ENCODE measurements around the gene A1CF.

DNA sequence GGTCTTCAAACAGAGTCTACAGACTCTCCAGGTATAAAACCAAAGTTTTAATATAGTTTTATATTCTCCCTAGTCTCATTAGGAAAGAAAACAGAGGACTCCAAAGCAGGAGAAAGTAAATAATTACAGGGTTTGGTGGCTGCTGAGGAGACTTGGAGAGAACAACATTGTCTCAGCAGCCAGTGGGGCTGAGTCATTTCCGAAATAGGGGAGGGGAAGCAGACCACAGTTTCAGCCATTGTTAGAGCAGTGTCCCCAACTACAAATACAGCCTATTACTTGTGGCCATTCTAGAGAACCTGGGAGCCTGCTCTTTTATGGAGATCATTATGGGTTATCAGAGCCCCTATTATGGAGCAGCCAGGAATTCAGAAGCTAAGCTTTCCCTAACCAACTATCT is 44.2 kb upstream of the A1CF start:
- TF ChIP-seq EZH2 (IDR thresholded peaks at IDR 0.05; ENCODE audit: insufficient read depth, poor library complexity, severe bottlenecking) = no peak
- TF ChIP-seq EZH2phosphoT487 (IDR thresholded peaks at IDR 0.05; ENCODE audit: insufficient read depth, low read depth) = no peak

All from GM23248 (cell line).